Measurements from ENCODE around the gene GART. TPM values are rescaled to one million over a fixed set of nuclear protein-coding genes. Genes with fewer than 3 reads are reported as not detected.
A peak's percentile ranks its signal among the peaks of the same experiment; 100 is the strongest.

GART gene
- total RNA-seq, 1 experiment from 2014 or later = 162 TPM

GRCh38 chr21:33541105-33541711 lies 709 bp downstream of the GART start:
- H3T11ph ChIP-seq (ENCODE audit: low read length) = no peak overlapping the region
- H3K56ac ChIP-seq (ENCODE audit: insufficient read length, low read depth, low read length) = no peak overlapping the region
- H3K4me2 ChIP-seq (ENCODE audit: insufficient read depth, insufficient read length, low read length) = peak overlapping the region; percentile 50
- peaks cover 5% of the 10 kb centered on the region for H3K79me1 ChIP-seq (ENCODE audit: insufficient read depth, low read depth, low read length, poor library complexity, severe bottlenecking)
- Mint-ChIP-seq H3K9me3 (no peaks in the 10 kb centered on the region; a peak in 2 of 5 replicates), H3K4me1 (peaks cover 24 to 27% of the 10 kb centered on the region in 2 experiments), H3K36me3 (ENCODE audit: insufficient read depth in 1 of 3, low read depth in 3 of 3) (peaks cover 31 to 62% (median 45%) of the 10 kb centered on the region in 3 experiments), H3K4me3 (peak overlapping the region; percentile 97 to 99), H3K27ac (peak overlapping the region; percentile 95 to 100 (median 100)), H3K27me3 (ENCODE audit: low read depth) (no peaks in the 10 kb centered on the region)
- H3K23ac ChIP-seq (ENCODE audit: insufficient read length, low read depth, low read length) = no peak overlapping the region
- peaks cover 40% of the 10 kb centered on the region for H3K79me2 ChIP-seq (ENCODE audit: insufficient read depth, low read length)
- DNase-seq = no peak
- no peaks in the 10 kb centered on the region for H4K20me1 ChIP-seq (ENCODE audit: control insufficient read depth, insufficient read depth, insufficient read length)
- H3K27ac ChIP-seq (ENCODE audit: insufficient read length, low read depth, low read length) = peak overlapping the region; percentile 98
- no peak overlapping the region for H2BK5ac ChIP-seq (ENCODE audit: insufficient read length, low read length)
- no peak overlapping the region for H2BK20ac ChIP-seq (ENCODE audit: low read depth, low read length, poor library complexity, severe bottlenecking)
- H2AK5ac ChIP-seq (ENCODE audit: insufficient read length, low read length) = no peak overlapping the region
- no peak overlapping the region for H2BK12ac ChIP-seq (ENCODE audit: insufficient read length, low read depth, low read length)
- H3K4me1 ChIP-seq (ENCODE audit: insufficient read depth, low read length) = no peaks in the 10 kb centered on the region
- H3K23me2 ChIP-seq (ENCODE audit: insufficient read length, low read depth, low read length, poor library complexity, severe bottlenecking) = no peaks in the 10 kb centered on the region
- no peak for TF ChIP-seq CTCF (conservative IDR thresholded peaks at IDR 0.05)
- no peaks in the 10 kb centered on the region for H3K27me3 ChIP-seq (ENCODE audit: insufficient read depth, low read length)
- H3K9ac ChIP-seq (ENCODE audit: extremely low read depth, insufficient read length, low read length) = peak overlapping the region; percentile 81
- no peak overlapping the region for H2BK120ac ChIP-seq (ENCODE audit: low read depth, low read length, poor library complexity, severe bottlenecking)
- H3K18ac ChIP-seq (ENCODE audit: insufficient read length, low read depth, low read length) = peak overlapping the region; percentile 56
- no peak overlapping the region for H2BK15ac ChIP-seq (ENCODE audit: low read depth, low read length)
- H3K4ac ChIP-seq (ENCODE audit: low read depth, low read length) = no peak overlapping the region
- H2AFZ ChIP-seq (ENCODE audit: low read length) = no peak overlapping the region
- H3K9me3 ChIP-seq (ENCODE audit: control insufficient read depth, low read depth, low read length) = no peaks in the 10 kb centered on the region
- H3K14ac ChIP-seq (ENCODE audit: insufficient read depth, low read length) = peak overlapping the region; percentile 0; the same call in 1 of the 2 replicates
- no peak overlapping the region for H4K8ac ChIP-seq (replicated peaks; ENCODE audit: insufficient read length, low read depth, low read length)
- H4K91ac ChIP-seq (ENCODE audit: insufficient read length, low read depth, low read length) = no peak overlapping the region
- no peak overlapping the region for H4K5ac ChIP-seq (ENCODE audit: insufficient read length, low read depth, low read length)
- WGBS (ENCODE audit: extremely low coverage, insufficient read length, low lambda C conversion rate) = no CpG with 5 or more reads among the region's 19 CpGs
